Endothelial cell of umbilical vein (primary cell): ENCODE data around the gene TBL1Y. TPM values are rescaled to one million over a fixed set of nuclear protein-coding genes. Genes with fewer than 3 reads are reported as not detected.

Source experiments
- BruUV-seq: library from RNA; stranded (reverse); fragments of 400-500 nt; replicated peaks from 2 replicates; lab custom pipeline; 2021; lab: Mats Ljungman, UMichigan
- CTCF ChIA-PET: fragments of 300-600, 350-600 bp; sonication (Branson Sonifier 250); formaldehyde crosslinking; loops from one replicate; lab custom pipeline; 2021; ENCODE audit warnings: antibody characterized with exemption, inconsistent platforms; lab: Charles Lee
- POLR2A ChIA-PET: fragments of 300-600, 350-600 bp; sonication (Branson Sonifier 250); formaldehyde crosslinking; loops from one replicate; lab custom pipeline; 2021; ENCODE audit warnings: antibody characterized with exemption, inconsistent platforms; lab: Charles Lee
- DNase-seq: peaks from one replicate; pipeline ENCODE4 v3.0.0-alpha.2; 2011; ENCODE audit warnings: low read depth, low spot score
- FAIRE-seq: peaks from 2 replicates; lab custom pipeline; 2011; peaks lifted over from hg19 to GRCh38; lab: Jason Lieb, UNC
- H2AFZ ChIP-seq: 2 replicates; pipeline ENCODE4 v1.6.0; 2012; ENCODE audit warnings: low read depth, low read length, control low read depth, inconsistent platforms
- H3K27ac ChIP-seq: 2 replicates; pipeline ENCODE4 v1.5.1; 2011; ENCODE audit warnings: low read depth, mild to moderate bottlenecking, control low read depth, low read length, moderate library complexity; ENCODE audit not compliant: insufficient read depth
- H3K27me3 ChIP-seq, 2 experiments: 2 replicates each; pipeline versions ENCODE4 v1.6.0 to v1.6.1; 2011; ENCODE audit warnings: low read length in 2 of 2, mixed read lengths in 1 of 2; ENCODE audit not compliant: control insufficient read depth in 2 of 2, insufficient read depth in 2 of 2
- H3K36me3 ChIP-seq, 2 experiments: 2 replicates in 1 of 2; 3 replicates in 1 of 2; pipeline ENCODE4 v1.5.1; 2011; ENCODE audit warnings: low read length in 2 of 2, mild to moderate bottlenecking in 1 of 2, moderate library complexity in 1 of 2; ENCODE audit not compliant: control insufficient read depth in 2 of 2, insufficient read depth in 2 of 2; ENCODE audit errors: extremely low read depth in 1 of 2
- H3K4me1 ChIP-seq: 3 replicates; pipeline ENCODE4 v1.5.1; 2011; ENCODE audit warnings: mild to moderate bottlenecking, low read length; ENCODE audit not compliant: control insufficient read depth, insufficient read depth; ENCODE audit errors: extremely low read depth
- H3K4me2 ChIP-seq: 2 replicates; pipeline ENCODE4 v1.6.1; 2011; ENCODE audit warnings: low read length, control low read depth, mixed read lengths; ENCODE audit not compliant: insufficient read depth
- H3K4me3 ChIP-seq, 3 experiments: fragments of 200-600 bp in 1 of 3; sonication (generic), shearing (Covaris generic) in 1 of 3; replicated peaks in 1 of 3; 2 replicates each; pipeline ENCODE4 v1.5.1; 2011 to 2016; ENCODE audit warnings: control low read depth in 3 of 3, low read length in 3 of 3, mild to moderate bottlenecking in 2 of 3, inconsistent platforms in 1 of 3, low read depth in 1 of 3, moderate library complexity in 1 of 3; ENCODE audit not compliant: insufficient read depth in 1 of 3
- H3K79me2 ChIP-seq: 2 replicates; pipeline ENCODE4 v1.6.0; 2012; ENCODE audit warnings: low read length, inconsistent platforms; ENCODE audit not compliant: control insufficient read depth, insufficient read depth
- H3K9ac ChIP-seq: replicated peaks from 2 replicates; pipeline ENCODE3; 2011; ENCODE audit warnings: low read length, control low read depth; ENCODE audit not compliant: insufficient read depth; ENCODE audit errors: extremely low read depth
- H3K9me1 ChIP-seq: replicated peaks from 3 replicates; pipeline ENCODE4 v1.6.0; 2011; ENCODE audit warnings: mild to moderate bottlenecking, low read length; ENCODE audit not compliant: control insufficient read depth, insufficient read depth; ENCODE audit errors: extremely low read depth
- H3K9me3 ChIP-seq: replicated peaks from 2 replicates; pipeline ENCODE4 v1.5.1; 2012; ENCODE audit warnings: low read length, inconsistent platforms; ENCODE audit not compliant: control insufficient read depth, insufficient read depth
- H4K20me1 ChIP-seq: replicated peaks from 2 replicates; pipeline ENCODE3; 2011; ENCODE audit warnings: mild to moderate bottlenecking, low read length; ENCODE audit not compliant: control insufficient read depth, insufficient read depth; ENCODE audit errors: extremely low read depth
- EZH2 ChIP-seq: IDR thresholded peaks from 2 replicates; pipeline ENCODE4 v1.6.1; 2012; ENCODE audit warnings: borderline replicate concordance, low read depth, mild to moderate bottlenecking, moderate library complexity, low read length, inconsistent platforms; ENCODE audit not compliant: severe bottlenecking
- FOS ChIP-seq: IDR thresholded peaks from 2 replicates; pipeline ENCODE4 v1.6.1; 2011; ENCODE audit warnings: mild to moderate bottlenecking, low read length, moderate library complexity, borderline replicate concordance; ENCODE audit not compliant: insufficient read depth
- GATA2 ChIP-seq: IDR thresholded peaks from 2 replicates; pipeline ENCODE4 v1.7.0; 2011; ENCODE audit warnings: low read depth, mild to moderate bottlenecking, moderate library complexity, mixed read lengths, low read length; ENCODE audit not compliant: insufficient read length, insufficient read depth
- JUN ChIP-seq: IDR thresholded peaks from 2 replicates; pipeline ENCODE4 v1.6.1; 2011; ENCODE audit warnings: borderline replicate concordance, low read depth; ENCODE audit not compliant: insufficient read length, insufficient read depth
- MYC ChIP-seq: IDR thresholded peaks from one replicate; pipeline ENCODE4 v1.6.1; 2011; ENCODE audit warnings: mild to moderate bottlenecking, low read depth, low read length
- POLR2A ChIP-seq: IDR thresholded peaks from 2 replicates; pipeline ENCODE4 v1.6.1; 2012; ENCODE audit warnings: low read depth, mild to moderate bottlenecking, control low read depth, low read length
- POLR2AphosphoS5 ChIP-seq: IDR thresholded peaks from 2 replicates; pipeline ENCODE4 v1.6.1; 2012; ENCODE audit warnings: low read depth, mild to moderate bottlenecking, control low read depth, low read length, moderate library complexity; ENCODE audit not compliant: insufficient read depth
- dilution Hi-C: fragments of 300-500 bp; cut with MboI; formaldehyde crosslinking; loops from one replicate; pipeline ENCODE4 v1.15.0; 2019; ENCODE audit warnings: low sequenced_read_pairs; ENCODE audit not compliant: extremely low pct_ligation_motif_present
- intact Hi-C: fragments of 100-400 bp; cut with micrococcal nuclease; formaldehyde crosslinking; loops from one replicate; pipeline ENCODE4 v1.10.0; 2022
- polyA plus RNA-seq, 4 experiments: library from polyadenylated mRNA; depleted of rRNA in 3 of 4; stranded (reverse) in 3 of 4; unstranded in 1 of 4; fragments of >200 nt; gene quantifications; 2 replicates each; pipeline versions ENCODE4 v1.2.1 to v1.2.3, GENCODE V29; 2011 to 2012; ENCODE audit warnings: missing spikeins in 1 of 4
- total RNA-seq: library from RNA; stranded (reverse); gene quantifications from 2 replicates; pipeline ENCODE4 v1.2.3, GENCODE V29; 2021
- TF ChIP-seq, protein P1 (sequence below), 2 donors: IDR thresholded peaks; 1 replicate in 1 of 2; 2 replicates in 1 of 2; pipeline ENCODE4 v1.5.1; 2011; ENCODE audit warnings: low read length in 2 of 2, mild to moderate bottlenecking in 2 of 2, moderate library complexity in 2 of 2, control low read depth in 1 of 2, inconsistent platforms in 1 of 2, low read depth in 1 of 2; ENCODE audit not compliant: insufficient read depth in 1 of 2; ENCODE audit errors: extremely low read depth in 1 of 2
- TF ChIP-seq, protein P2 (sequence below): IDR thresholded peaks from 2 replicates; pipeline ENCODE4 v1.6.1; 2011; ENCODE audit not compliant: insufficient read depth, insufficient read length

The TBL1Y gene
- total and polyA plus RNA-seq, 2 donors (not counting 3 experiments of a cell fraction or from before 2014, with no cell fraction given): not detected

DNA sequence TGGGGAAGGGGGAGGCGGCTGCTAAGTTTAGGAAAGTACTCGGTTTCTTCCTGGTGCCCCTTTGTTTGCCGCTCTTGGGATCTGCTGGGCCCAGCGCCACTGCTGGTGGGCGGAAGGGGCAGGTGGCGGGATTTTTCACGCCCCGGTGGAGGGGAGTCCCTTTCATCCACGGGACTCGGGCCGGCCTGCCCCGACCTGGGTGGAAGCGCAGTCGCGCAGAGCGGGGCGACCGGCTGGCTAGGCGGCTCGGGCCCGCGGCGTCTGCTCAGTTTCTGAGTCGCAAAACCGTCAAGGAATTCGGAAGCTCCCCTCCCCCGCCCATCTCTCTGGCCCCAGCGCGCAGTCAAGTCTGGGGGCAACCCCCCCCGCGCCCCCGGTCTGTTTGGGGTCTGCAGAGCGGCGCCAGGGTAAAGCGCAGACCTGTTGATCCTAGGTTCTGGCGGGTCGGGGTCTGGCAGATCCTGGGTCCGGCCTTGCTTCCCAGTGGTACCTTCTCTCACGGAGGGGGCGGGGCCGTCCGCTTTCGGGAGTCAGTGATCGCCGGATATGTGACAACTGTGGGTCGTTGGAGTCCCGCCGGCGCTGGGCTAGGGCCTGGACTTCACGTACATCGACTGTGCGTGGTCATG is 870 bp downstream of the TBL1Y start, which contains the start of gene AMELY:
AMELY (minus strand) TSS at position 500 of the 629 bp plus-strand sequence. CDS start 39,144 bp downstream, outside the sequence.
- ChIA-PET POLR2A (no interaction called here), CTCF (no interaction called here)
- intact Hi-C loops: no loop called here
- no TSS peak for BruUV-seq
- Histone ChIP-seq H3K9me3 (no peaks in the 10 kb centered on the region), H3K4me3 (no peak within 1 kb of the TSS), H4K20me1 (no peaks in the 10 kb centered on the region), H3K9ac (no peak within 1 kb of the TSS), H2AFZ (no peak within 1 kb of the TSS), H3K4me2 (no peak within 1 kb of the TSS), H3K27me3 (no peaks in the 10 kb centered on the region), H3K4me1 (no peaks in the 10 kb centered on the region), H3K79me2 (no peaks in the 10 kb centered on the region), H3K9me1 (no peaks in the 10 kb centered on the region), H3K27ac (no peak within 1 kb of the TSS), H3K36me3 (no peaks in the 10 kb centered on the region)
- TF ChIP-seq FOS: no peak
- TF ChIP-seq GATA2: no peak
- no peak for TF ChIP-seq MYC
- TF ChIP-seq, protein P1, sequence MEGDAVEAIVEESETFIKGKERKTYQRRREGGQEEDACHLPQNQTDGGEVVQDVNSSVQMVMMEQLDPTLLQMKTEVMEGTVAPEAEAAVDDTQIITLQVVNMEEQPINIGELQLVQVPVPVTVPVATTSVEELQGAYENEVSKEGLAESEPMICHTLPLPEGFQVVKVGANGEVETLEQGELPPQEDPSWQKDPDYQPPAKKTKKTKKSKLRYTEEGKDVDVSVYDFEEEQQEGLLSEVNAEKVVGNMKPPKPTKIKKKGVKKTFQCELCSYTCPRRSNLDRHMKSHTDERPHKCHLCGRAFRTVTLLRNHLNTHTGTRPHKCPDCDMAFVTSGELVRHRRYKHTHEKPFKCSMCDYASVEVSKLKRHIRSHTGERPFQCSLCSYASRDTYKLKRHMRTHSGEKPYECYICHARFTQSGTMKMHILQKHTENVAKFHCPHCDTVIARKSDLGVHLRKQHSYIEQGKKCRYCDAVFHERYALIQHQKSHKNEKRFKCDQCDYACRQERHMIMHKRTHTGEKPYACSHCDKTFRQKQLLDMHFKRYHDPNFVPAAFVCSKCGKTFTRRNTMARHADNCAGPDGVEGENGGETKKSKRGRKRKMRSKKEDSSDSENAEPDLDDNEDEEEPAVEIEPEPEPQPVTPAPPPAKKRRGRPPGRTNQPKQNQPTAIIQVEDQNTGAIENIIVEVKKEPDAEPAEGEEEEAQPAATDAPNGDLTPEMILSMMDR (IDR thresholded peaks at IDR 0.05; ENCODE audit: extremely low read depth in 1 of 2, insufficient read depth in 1 of 2, low read depth in 1 of 2, low read length in 2 of 2): no peak
- TF ChIP-seq POLR2AphosphoS5: no peak
- no peak for TF ChIP-seq JUN
- TF ChIP-seq, protein P2, sequence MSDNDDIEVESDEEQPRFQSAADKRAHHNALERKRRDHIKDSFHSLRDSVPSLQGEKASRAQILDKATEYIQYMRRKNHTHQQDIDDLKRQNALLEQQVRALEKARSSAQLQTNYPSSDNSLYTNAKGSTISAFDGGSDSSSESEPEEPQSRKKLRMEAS: no peak
- TF ChIP-seq EZH2: no peak
- no peak for TF ChIP-seq POLR2A
- dilution Hi-C loops: no loop called here
- no peak for DNase-seq
- no peak for FAIRE-seq
